GM20431 (cell line): ENCODE data around the gene RAB40C.
"Not testable (repeated sequence)": the region's sequence is repeated elsewhere in the genome, so short reads cannot be mapped to it uniquely, and the experiment has no call there.

Experiments used
- in situ Hi-C: fragments of 300-500 bp; cut with MseI, MboI; formaldehyde crosslinking; loops from one replicate; pipeline ENCODE4 v1.15.0; 2020; ENCODE audit warnings: low sequenced_read_pairs; ENCODE audit not compliant: unreplicated experiment

The RAB40C gene

GRCh38 chr16:586645-587590 lies 2.9 kb upstream of the RAB40C start:
- in situ Hi-C loops: no loop called here

- in situ Hi-C loops: no loop called here
These were observed 1.3 kb upstream of the RAB40C start for GRCh38 chr16:588639-588888.

GRCh38 chr16:588889-589657 lies 793 bp upstream of the RAB40C start:
- in situ Hi-C loops: no loop called here

GRCh38 chr16:590188-590814 lies 435 bp downstream of the RAB40C start:
- in situ Hi-C loops: no loop called here

GRCh38 chr16:590815-591200 lies 942 bp downstream of the RAB40C start:
- in situ Hi-C loops: no loop called here

- in situ Hi-C loops: no loop called here
These were observed 1.4 kb downstream of the RAB40C start for GRCh38 chr16:591231-591630.

GRCh38 chr16:591892-592517 lies 2.1 kb downstream of the RAB40C start:
- in situ Hi-C loops: no loop called here

GRCh38 chr16:592518-593306 lies 2.8 kb downstream of the RAB40C start:
- in situ Hi-C loops: no loop called here

- in situ Hi-C loops: no loop called here
These were observed 3.5 kb downstream of the RAB40C start for GRCh38 chr16:593406-593805.

- in situ Hi-C loops: no loop called here
These were observed 3.9 kb downstream of the RAB40C start for GRCh38 chr16:593807-594206.

- in situ Hi-C loops: no loop called here
These were observed 5.2 kb downstream of the RAB40C start for GRCh38 chr16:595094-595528.

- in situ Hi-C loops: no loop called here
These were observed 6.3 kb downstream of the RAB40C start for GRCh38 chr16:595942-596735.

- in situ Hi-C loops: no loop called here
These were observed 6.8 kb downstream of the RAB40C start for GRCh38 chr16:596736-597060.

GRCh38 chr16:597655-598054 lies 7.8 kb downstream of the RAB40C start:
- in situ Hi-C loops: not testable (repeated sequence)

GRCh38 chr16:598823-599739 lies 9.2 kb downstream of the RAB40C start:
- in situ Hi-C loops: no loop called here

GRCh38 chr16:600781-601180 lies 10.9 kb downstream of the RAB40C start:
- in situ Hi-C loops: no loop called here

- in situ Hi-C loops: no loop called here
These were observed 14.1 kb downstream of the RAB40C start for GRCh38 chr16:603933-604332.

- in situ Hi-C loops: no loop called here
These were observed 16.9 kb downstream of the RAB40C start for GRCh38 chr16:606656-607307.
